Umbilical cord (tissue), 2 donors: ENCODE data around the gene PCDHGB3. TPM values are rescaled to one million over a fixed set of nuclear protein-coding genes. Genes with fewer than 3 reads are reported as not detected.

Experiments used
- DNase-seq: peaks from one replicate; pipeline ENCODE4 v3.0.0-alpha.2; 2015; ENCODE audit warnings: low spot score
- total RNA-seq: library from RNA; depleted of rRNA; stranded (reverse); fragments of >200 nt; gene quantifications from one replicate; pipeline ENCODE4 v1.2.3, GENCODE V29; 2014; ENCODE audit warnings: low replicate concordance; ENCODE audit not compliant: insufficient read depth

The PCDHGB3 gene
- total RNA-seq, 1 donor from 2014 or later: 11.8 TPM

- no peak for DNase-seq
Measured at GRCh38 chr5:141419074-141419880, 49.2 kb downstream of the PCDHGB3 start.

- DNase-seq: peak; percentile 21
Measured at GRCh38 chr5:141420855-141421488, 50.9 kb downstream of the PCDHGB3 start, which contains the start of gene PCDHGA11. PCDHGA11 (plus strand) TSS chr5:141421051; CDS start chr5:141421228, 177 bp downstream.

GRCh38 chr5:141421489-141421855 is 51.4 kb downstream of the PCDHGB3 start:
- no peak for DNase-seq

Other genes with a start within 250 kb of the PCDHGB3 start
- 2.9 TPM for gene PCDHB4, start 248.4 kb upstream of the PCDHGB3 start, total RNA-seq
- gene PCDHB5, start 235.0 kb upstream of the PCDHGB3 start, total RNA-seq: 11.6 TPM
- gene PCDHB6, start 220.2 kb upstream of the PCDHGB3 start, total RNA-seq: 1.9 TPM
- gene PCDHB7, start 197.6 kb upstream of the PCDHGB3 start, total RNA-seq: 3.6 TPM
- gene PCDHB8, start 192.5 kb upstream of the PCDHGB3 start, total RNA-seq: 0.72 TPM
- 4.1 TPM for gene PCDHB16, start 187.9 kb upstream of the PCDHGB3 start, total RNA-seq
- gene PCDHB9, start 183.1 kb upstream of the PCDHGB3 start, total RNA-seq: 1.9 TPM
- 5.5 TPM for gene PCDHB10, start 177.9 kb upstream of the PCDHGB3 start, total RNA-seq
- gene PCDHB11, start 170.6 kb upstream of the PCDHGB3 start, total RNA-seq: 5.1 TPM
- 2.9 TPM for gene PCDHB12, start 161.5 kb upstream of the PCDHGB3 start, total RNA-seq
- gene PCDHB13, start 156.3 kb upstream of the PCDHGB3 start, total RNA-seq: 1.7 TPM
- gene PCDHB14, start 146.9 kb upstream of the PCDHGB3 start, total RNA-seq: 12.3 TPM
- gene PCDHB15, start 124.8 kb upstream of the PCDHGB3 start, total RNA-seq: 3.4 TPM
- gene SLC25A2, start 66.2 kb upstream of the PCDHGB3 start, total RNA-seq: 1.9 TPM
- gene TAF7, start 49.5 kb upstream of the PCDHGB3 start, total RNA-seq: 58.7 TPM
- 0.96 TPM for gene PCDHGA1, start 39.7 kb upstream of the PCDHGB3 start, total RNA-seq
- 4.6 TPM for gene PCDHGA2, start 31.5 kb upstream of the PCDHGB3 start, total RNA-seq
- 2.2 TPM for gene PCDHGA3, start 26.4 kb upstream of the PCDHGB3 start, total RNA-seq
- 1.7 TPM for gene PCDHGB1, start 20.1 kb upstream of the PCDHGB3 start, total RNA-seq
- gene PCDHGA4, start 15.2 kb upstream of the PCDHGB3 start, total RNA-seq: 6.0 TPM
- 4.6 TPM for gene PCDHGB2, start 10.2 kb upstream of the PCDHGB3 start, total RNA-seq
- 1.9 TPM for gene PCDHGA5, start 6.1 kb upstream of the PCDHGB3 start, total RNA-seq
- gene PCDHGA6, start 3.6 kb downstream of the PCDHGB3 start, total RNA-seq: 7.2 TPM
- 7.0 TPM for gene PCDHGA7, start 12.5 kb downstream of the PCDHGB3 start, total RNA-seq
- 18.3 TPM for gene PCDHGB4, start 17.5 kb downstream of the PCDHGB3 start, total RNA-seq
- 3.9 TPM for gene PCDHGA8, start 22.4 kb downstream of the PCDHGB3 start, total RNA-seq
- gene PCDHGB5, start 27.7 kb downstream of the PCDHGB3 start, total RNA-seq: 15.4 TPM
- 11.1 TPM for gene PCDHGA9, start 32.5 kb downstream of the PCDHGB3 start, total RNA-seq
- 9.1 TPM for gene PCDHGB6, start 37.8 kb downstream of the PCDHGB3 start, total RNA-seq
- 10.8 TPM for gene PCDHGA10, start 42.7 kb downstream of the PCDHGB3 start, total RNA-seq
- gene PCDHGB7, start 47.4 kb downstream of the PCDHGB3 start, total RNA-seq: 13.2 TPM
- gene PCDHGA11, start 50.8 kb downstream of the PCDHGB3 start, total RNA-seq: 7.9 TPM
- gene PCDHGA12, start 60.3 kb downstream of the PCDHGB3 start, total RNA-seq: 14.4 TPM
- 42.9 TPM for gene PCDHGC3, start 105.7 kb downstream of the PCDHGB3 start, total RNA-seq
- 4.8 TPM for gene PCDHGC4, start 114.8 kb downstream of the PCDHGB3 start, total RNA-seq
- gene PCDHGC5, start 118.8 kb downstream of the PCDHGB3 start, total RNA-seq: 8.2 TPM
- 16.9 TPM for gene DIAPH1, start 248.8 kb downstream of the PCDHGB3 start, total RNA-seq